ENCODE results near the gene MRPL36. TPM values are rescaled to one million over a fixed set of nuclear protein-coding genes. Genes with fewer than 3 reads are reported as not detected.

MRPL36 gene
- total and polyA plus RNA-seq, 4 donors = 14.5 to 62.8 (median 40.4) TPM

DNA sequence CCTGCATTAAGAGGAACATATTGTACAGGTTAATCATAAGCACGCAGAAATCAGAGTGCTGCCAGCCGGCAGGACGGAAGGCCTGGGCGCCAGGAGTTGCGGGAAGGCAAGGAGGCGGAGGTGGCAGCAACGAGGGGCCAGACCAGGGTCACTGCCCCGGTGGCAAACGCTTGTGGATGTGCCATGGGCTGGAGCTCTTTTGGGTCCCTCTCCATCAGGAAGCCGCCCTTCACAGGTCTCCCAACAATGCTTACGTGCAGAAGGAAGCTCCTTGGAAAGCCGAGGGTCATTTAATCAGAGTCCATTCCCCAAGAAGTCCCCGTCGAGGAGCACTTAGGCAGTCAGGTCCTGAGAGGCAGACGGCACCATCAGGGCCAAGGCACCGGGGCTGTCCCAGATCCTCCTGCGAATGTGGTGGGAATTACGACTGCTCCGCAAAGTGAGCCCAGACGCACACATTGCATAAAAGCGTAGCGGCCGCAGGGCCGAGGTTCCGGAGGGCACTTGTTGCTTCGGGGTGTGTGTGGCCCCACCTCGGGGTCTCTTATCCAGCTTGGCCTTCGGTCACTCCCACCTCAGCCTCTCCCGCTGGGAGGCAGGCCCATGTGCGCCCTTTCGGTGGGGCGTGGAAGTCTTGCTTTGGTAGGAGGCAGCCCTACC is 20.5 kb downstream of the MRPL36 start:
- TF ChIP-seq, protein P1, sequence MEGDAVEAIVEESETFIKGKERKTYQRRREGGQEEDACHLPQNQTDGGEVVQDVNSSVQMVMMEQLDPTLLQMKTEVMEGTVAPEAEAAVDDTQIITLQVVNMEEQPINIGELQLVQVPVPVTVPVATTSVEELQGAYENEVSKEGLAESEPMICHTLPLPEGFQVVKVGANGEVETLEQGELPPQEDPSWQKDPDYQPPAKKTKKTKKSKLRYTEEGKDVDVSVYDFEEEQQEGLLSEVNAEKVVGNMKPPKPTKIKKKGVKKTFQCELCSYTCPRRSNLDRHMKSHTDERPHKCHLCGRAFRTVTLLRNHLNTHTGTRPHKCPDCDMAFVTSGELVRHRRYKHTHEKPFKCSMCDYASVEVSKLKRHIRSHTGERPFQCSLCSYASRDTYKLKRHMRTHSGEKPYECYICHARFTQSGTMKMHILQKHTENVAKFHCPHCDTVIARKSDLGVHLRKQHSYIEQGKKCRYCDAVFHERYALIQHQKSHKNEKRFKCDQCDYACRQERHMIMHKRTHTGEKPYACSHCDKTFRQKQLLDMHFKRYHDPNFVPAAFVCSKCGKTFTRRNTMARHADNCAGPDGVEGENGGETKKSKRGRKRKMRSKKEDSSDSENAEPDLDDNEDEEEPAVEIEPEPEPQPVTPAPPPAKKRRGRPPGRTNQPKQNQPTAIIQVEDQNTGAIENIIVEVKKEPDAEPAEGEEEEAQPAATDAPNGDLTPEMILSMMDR (IDR thresholded peaks at IDR 0.05; ENCODE audit: control extremely low read depth, extremely low read depth) = no peak

DNA sequence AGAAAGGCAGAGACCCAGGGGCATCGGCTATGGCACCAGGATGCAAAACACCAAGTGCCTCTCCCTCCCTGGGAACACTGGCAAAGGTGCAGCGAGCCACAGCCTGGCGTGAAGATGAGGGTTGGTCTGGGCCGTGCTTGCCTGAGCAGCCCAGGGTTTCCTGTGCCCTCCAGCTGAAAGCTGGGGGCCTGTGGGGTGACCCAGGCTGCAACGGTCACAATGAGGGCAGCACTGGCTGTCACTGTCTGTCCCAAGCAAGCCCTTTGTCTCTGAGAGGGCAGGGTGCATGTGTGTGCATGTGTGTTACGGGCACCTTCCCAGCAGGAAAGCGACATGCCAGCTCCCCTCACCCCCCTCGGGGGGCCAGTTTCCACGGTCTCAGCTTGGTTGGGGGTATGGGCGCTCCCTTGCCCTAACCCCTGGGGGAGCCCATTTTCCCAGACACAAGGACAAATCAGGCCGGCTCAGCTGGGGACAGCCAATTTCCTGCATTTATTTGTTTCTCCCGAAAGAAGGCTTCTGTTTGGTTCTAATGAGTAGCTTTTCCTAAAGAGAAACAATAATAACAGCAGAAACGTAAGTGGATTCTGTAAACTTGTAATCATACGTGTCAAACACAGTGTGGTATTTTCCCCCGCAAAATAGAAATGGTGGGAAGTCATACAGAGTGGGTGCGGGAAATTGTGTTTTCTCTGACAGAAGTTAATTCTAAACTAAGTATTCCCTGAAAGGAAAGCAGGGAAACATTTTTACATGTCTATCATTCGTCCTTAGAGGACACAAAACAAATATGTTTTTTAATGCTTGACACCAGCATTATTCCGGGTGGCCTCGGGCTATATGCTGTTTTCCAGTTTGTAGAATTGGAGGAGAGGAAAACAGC is 21.3 kb downstream of the MRPL36 start:
- H3K4me1 ChIP-seq (ENCODE audit: control insufficient read depth in 5 of 5, insufficient read depth in 5 of 5, low read length in 5 of 5) = peaks cover 0 to 8% (median 3%) of the 10 kb centered on the region in 5 donors
- no peak for DNase-seq
- TF ChIP-seq, protein P1 (IDR thresholded peaks at IDR 0.05; ENCODE audit: control extremely low read depth, extremely low read depth) = no peak

More for the DNA sequence above, 20.5 kb downstream of the MRPL36 start:
- DNase-seq (no peak), ATAC-seq (ENCODE audit: insufficient read depth, low FRiP score) (no peak)
- Histone ChIP-seq H3K4me3 (no peak overlapping the region), H3K36me3 (ENCODE audit: control insufficient read depth in 4 of 4, insufficient read depth in 4 of 4, low read length in 4 of 4) (no peaks in the 10 kb centered on the region), H3K9me3 (ENCODE audit: control insufficient read depth in 4 of 4, insufficient read depth in 3 of 4, low read length in 3 of 4) (peaks cover 0 to 3% (median 0%) of the 10 kb centered on the region in 4 donors), H3K27me3 (ENCODE audit: control insufficient read depth in 3 of 3, insufficient read depth in 3 of 3, low read length in 2 of 3) (peaks cover 0 to 4% (median 0%) of the 10 kb centered on the region in 3 donors), H3K9ac (ENCODE audit: insufficient read depth in 1 of 2, low read length in 2 of 2) (no peak overlapping the region), H3K4me1 (ENCODE audit: control insufficient read depth in 5 of 5, insufficient read depth in 5 of 5, low read length in 5 of 5) (peaks cover 0 to 8% (median 3%) of the 10 kb centered on the region in 5 donors), H3K27ac (ENCODE audit: low read depth in 1 of 2, low read length in 1 of 2) (no peak overlapping the region)
- 84 to 90% methylated on average over 32 of the region's 32 CpGs for WGBS, 2 donors

DNA sequence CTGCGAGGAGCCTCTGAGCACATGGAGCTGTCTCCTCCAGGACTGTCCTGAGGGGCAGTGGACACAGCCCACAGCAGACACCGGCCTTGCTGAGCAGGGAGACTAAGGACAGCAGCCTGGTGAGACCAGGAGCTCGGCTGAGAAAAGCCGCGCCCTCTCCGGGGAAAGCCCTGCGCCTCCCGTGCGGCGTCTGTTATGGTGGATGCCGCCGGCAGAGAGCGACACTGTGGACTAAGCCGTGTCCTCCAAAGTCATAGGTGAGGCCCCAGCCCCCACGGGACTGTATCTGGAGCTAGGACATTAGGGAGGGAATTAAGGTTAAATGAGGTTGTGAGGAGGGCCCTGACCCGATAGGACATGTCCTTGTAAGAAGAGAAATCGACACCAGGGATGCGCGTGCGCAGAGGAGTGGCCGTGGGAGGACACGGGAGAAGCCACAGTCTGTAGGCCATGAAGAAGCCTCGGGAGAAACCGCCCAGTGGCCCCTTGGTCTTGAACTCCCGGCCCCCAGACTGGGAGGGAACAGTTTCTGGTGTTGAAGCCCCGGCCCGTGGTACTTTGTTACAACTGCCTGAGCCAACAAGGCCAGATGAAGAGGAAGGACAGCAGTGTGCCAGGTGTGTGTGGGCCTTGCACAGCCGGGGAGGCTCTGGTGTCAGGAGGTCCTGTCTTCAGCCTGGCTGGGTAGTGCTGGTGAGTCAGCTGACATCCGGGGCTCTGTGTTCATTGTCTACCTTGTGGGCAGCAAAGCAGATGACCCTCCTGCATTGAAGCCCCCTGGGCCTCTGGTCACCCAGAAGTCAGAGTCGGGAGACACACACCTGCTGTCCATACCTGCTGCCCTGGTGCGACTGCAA is 22.1 kb downstream of the MRPL36 start:
- ATAC-seq (ENCODE audit: insufficient read depth, low FRiP score) = no peak
- Histone ChIP-seq H3K9me3 (ENCODE audit: control insufficient read depth in 4 of 4, insufficient read depth in 3 of 4, low read length in 3 of 4) (peaks cover 0 to 3% (median 0%) of the 10 kb centered on the region in 4 donors), H3K4me3 (no peak overlapping the region), H3K27ac (ENCODE audit: low read depth in 1 of 2, low read length in 1 of 2) (no peak overlapping the region), H3K9ac (ENCODE audit: insufficient read depth in 1 of 2, low read length in 2 of 2) (no peak overlapping the region), H3K27me3 (ENCODE audit: control insufficient read depth in 3 of 3, insufficient read depth in 3 of 3, low read length in 2 of 3) (peaks cover 0 to 2% (median 0%) of the 10 kb centered on the region in 3 donors), H3K36me3 (ENCODE audit: control insufficient read depth in 4 of 4, insufficient read depth in 4 of 4, low read length in 4 of 4) (no peaks in the 10 kb centered on the region), H3K4me1 (ENCODE audit: control insufficient read depth in 5 of 5, insufficient read depth in 5 of 5, low read length in 5 of 5) (peaks cover 0 to 7% (median 3%) of the 10 kb centered on the region in 5 donors)
- TF ChIP-seq, protein P1 (IDR thresholded peaks at IDR 0.05; ENCODE audit: control extremely low read depth, extremely low read depth) = no peak
- no peak for DNase-seq
- 90 to 92% methylated on average over 31 of the region's 31 CpGs for WGBS, 2 donors

More for the DNA sequence above, 21.3 kb downstream of the MRPL36 start:
- H3K27me3 ChIP-seq (ENCODE audit: control insufficient read depth in 3 of 3, insufficient read depth in 3 of 3, low read length in 2 of 3) = peaks cover 0 to 4% (median 0%) of the 10 kb centered on the region in 3 donors
- no peaks in the 10 kb centered on the region for H3K36me3 ChIP-seq (ENCODE audit: control insufficient read depth in 4 of 4, insufficient read depth in 4 of 4, low read length in 4 of 4)
- H3K27ac ChIP-seq (ENCODE audit: low read depth in 1 of 2, low read length in 1 of 2) = no peak overlapping the region
- H3K9ac ChIP-seq (ENCODE audit: insufficient read depth in 1 of 2, low read length in 2 of 2) = no peak overlapping the region
- ATAC-seq (ENCODE audit: insufficient read depth, low FRiP score) = no peak
- H3K4me3 ChIP-seq = no peak overlapping the region
- peaks cover 0 to 3% (median 0%) of the 10 kb centered on the region in 4 donors for H3K9me3 ChIP-seq (ENCODE audit: control insufficient read depth in 4 of 4, insufficient read depth in 3 of 4, low read length in 3 of 4)
- WGBS, 2 donors = 66 to 72% methylated on average over 19 of the region's 19 CpGs
